ENCODE data around the gene BCL2L12. TPM values are rescaled to one million over a fixed set of nuclear protein-coding genes. Genes with fewer than 3 reads are reported as not detected.

Gene BCL2L12
- total RNA-seq, 1 donor: 4.7 TPM

DNA sequence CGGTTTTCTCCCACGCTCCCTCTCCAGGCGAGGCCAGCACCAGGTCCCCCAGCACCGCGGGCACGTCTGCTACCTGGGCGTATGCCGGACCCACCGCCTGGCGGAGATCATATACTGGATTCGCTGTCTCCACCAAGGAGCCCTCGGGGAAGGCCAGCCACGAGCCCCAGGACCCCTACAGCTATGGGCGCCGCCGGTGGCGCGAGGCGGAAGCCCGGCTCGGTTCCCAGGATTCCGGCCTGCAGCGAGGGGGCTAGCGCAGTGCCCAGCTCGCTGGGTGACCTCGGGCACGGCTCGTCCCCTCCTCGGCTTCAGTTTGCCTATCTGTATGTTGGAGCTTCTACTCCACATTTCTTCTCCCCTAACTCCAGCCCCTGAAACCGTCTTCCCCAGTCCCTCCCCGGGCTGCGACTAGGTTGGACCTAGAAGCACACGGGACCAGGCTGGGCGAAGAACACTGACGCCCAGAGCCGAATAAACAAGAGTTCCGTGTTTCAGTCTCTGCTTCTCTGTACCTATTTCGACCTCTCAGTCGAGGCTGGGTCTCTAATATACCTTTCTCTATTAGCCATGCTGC is 24.4 kb downstream of the BCL2L12 start:
- TF ChIP-seq, protein P1, sequence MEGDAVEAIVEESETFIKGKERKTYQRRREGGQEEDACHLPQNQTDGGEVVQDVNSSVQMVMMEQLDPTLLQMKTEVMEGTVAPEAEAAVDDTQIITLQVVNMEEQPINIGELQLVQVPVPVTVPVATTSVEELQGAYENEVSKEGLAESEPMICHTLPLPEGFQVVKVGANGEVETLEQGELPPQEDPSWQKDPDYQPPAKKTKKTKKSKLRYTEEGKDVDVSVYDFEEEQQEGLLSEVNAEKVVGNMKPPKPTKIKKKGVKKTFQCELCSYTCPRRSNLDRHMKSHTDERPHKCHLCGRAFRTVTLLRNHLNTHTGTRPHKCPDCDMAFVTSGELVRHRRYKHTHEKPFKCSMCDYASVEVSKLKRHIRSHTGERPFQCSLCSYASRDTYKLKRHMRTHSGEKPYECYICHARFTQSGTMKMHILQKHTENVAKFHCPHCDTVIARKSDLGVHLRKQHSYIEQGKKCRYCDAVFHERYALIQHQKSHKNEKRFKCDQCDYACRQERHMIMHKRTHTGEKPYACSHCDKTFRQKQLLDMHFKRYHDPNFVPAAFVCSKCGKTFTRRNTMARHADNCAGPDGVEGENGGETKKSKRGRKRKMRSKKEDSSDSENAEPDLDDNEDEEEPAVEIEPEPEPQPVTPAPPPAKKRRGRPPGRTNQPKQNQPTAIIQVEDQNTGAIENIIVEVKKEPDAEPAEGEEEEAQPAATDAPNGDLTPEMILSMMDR (IDR thresholded peaks at IDR 0.05; ENCODE audit: insufficient read depth, low read depth, low read length): peak; percentile 2
- peak overlapping the region; percentile 65 for H3K4me3 ChIP-seq (ENCODE audit: low read depth, low read length)
- no peak for DNase-seq (ENCODE audit: low read depth)

DNA sequence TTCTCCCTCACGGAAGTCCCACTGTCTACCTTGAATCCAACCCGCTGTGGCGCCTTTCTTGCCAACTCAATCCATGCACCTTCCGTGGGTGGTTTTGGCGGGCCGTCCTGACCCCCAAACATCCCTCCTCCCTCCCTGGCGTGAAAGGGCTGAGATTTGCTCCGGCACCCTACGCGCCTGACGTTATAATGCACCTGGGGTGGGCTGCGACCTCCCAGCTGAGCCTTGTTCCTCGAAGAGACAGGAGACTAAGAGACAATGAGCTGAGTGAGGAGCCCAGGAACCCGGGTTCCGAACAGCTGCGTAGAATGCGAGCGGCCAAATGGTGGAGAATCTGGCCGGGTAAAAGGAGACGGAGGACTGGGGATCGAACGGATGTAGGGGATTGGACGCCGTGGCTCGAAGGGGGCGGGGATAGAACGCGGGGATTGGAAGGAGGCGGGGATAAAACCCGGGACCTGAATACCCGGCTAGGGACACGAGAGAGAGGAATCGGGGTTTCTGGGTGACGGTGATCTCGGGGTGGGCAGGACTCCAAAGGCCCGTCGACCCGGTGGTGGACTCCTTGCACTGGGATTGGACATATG is 25.0 kb downstream of the BCL2L12 start, which contains the start of gene CPT1C:
Gene CPT1C, plus strand, starts transcription at position 461 of the 587 bp plus-strand sequence. CDS start 1,137 bp downstream, outside the sequence.
- peak; percentile 74 for DNase-seq (ENCODE audit: low read depth)
- TF ChIP-seq, protein P1 (IDR thresholded peaks at IDR 0.05; ENCODE audit: insufficient read depth, low read depth, low read length): no peak
- peak within 1 kb of the TSS; percentile 65 for H3K4me3 ChIP-seq (ENCODE audit: low read depth, low read length)

DNA sequence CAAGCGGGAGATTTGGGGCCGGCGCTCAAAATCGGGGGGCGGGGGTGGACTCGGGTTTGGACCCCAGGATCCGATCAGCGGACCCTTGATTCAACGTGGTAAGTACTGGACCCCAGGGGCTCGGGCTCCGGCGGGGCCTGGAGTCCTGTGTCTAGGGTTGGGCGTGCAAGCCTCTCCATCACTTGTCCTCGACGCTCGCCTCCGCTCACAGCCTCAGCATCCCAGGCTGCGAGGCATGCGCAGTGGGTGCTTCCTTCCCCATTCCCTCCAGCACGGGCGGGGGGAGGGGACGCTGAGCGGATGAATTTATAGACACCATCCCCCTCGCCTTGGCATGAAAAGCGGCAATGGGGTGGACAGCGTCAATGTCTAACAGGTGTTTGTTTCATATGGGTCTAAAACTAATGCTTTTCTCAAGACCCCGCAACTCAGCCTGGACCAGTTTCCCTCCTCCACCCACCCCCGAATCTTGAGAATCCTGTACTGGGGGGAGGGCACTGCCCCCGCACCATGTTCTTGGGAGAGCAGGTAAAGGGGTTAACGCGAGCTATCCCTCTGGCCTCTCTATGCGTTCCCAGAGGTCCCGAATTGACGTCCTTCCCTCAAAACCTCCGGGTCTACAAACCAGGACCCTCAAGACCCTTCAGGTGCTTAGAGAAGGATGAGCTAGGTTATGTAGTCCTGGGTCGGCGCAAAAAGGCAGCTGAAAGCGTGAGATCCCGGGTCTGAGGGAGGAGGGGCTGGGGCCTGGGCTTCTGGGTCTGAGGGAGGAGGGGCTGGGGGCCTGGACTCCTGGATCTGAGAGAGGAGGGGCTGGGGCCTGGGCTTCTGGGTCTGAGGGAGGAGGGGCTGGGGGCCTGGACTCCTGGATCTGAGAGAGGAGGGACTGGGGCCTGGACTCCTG is 25.8 kb downstream of the BCL2L12 start:
- TF ChIP-seq, protein P1 (IDR thresholded peaks at IDR 0.05; ENCODE audit: insufficient read depth, low read depth, low read length): no peak
- peak; percentile 55 for DNase-seq (ENCODE audit: low read depth)
- peak overlapping the region; percentile 65 for H3K4me3 ChIP-seq (ENCODE audit: low read depth, low read length)

DNA sequence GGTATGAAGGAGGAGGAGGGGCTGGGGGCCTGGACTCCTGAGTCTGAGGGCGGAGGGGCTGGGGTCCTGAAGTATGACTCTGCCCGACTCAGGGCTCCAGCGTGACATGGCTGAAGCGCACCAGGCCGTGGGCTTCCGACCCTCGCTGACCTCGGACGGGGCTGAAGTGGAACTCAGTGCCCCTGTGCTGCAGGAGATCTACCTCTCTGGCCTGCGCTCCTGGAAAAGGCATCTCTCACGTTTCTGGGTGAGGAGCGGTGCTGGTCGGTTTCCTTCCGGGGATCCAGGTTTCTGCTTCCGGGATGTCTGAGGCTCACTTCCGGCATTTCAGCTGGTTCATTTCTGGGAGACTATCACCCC is 26.4 kb downstream of the BCL2L12 start:
- no peak for DNase-seq (ENCODE audit: low read depth)
- TF ChIP-seq, protein P1 (IDR thresholded peaks at IDR 0.05; ENCODE audit: insufficient read depth, low read depth, low read length): no peak
- H3K4me3 ChIP-seq (ENCODE audit: low read depth, low read length): peak overlapping the region; percentile 65

DNA sequence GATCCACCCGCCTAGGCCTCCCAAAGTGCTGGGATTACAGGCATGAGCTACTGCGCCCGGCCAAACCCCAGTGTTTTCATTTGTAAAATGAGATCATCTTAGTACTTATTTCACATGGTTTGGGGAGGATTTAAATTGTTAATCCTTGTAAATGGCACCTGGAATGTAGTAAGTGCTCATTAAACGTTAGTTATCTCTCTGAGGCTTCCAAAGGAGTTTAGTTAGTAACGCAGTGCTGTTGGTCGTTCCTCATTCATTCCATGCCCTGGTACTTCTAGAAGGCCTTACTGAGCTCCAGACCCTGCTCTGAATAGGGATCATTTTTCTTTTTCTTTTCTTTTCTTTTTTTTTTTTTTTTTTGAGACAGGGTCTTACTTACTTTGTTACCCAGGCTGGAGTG is 30.4 kb downstream of the BCL2L12 start:
- no peak for DNase-seq (ENCODE audit: low read depth)
- no peak overlapping the region for H3K4me3 ChIP-seq (ENCODE audit: low read depth, low read length)
- TF ChIP-seq, protein P1 (IDR thresholded peaks at IDR 0.05; ENCODE audit: insufficient read depth, low read depth, low read length): no peak

DNA sequence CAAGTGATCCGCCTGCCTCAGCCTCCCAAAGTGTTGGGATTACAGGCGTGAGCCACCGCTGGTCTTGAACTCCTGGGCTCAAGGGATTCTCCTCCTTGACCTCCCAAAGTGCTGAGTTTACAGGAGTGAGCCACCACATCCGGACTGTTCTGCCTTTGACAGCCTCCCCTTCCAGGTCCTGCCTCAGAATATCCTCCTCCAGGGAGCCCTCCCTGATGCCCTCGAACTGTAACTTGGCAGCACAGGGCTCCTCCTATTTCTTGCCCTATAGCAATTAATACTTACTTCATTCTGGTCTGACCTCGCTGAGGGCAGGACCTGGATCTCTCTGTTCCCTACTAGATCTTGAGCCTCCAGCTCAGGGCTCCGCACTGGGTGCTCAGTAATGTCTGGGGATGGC is 31.1 kb downstream of the BCL2L12 start:
- H3K4me3 ChIP-seq (ENCODE audit: low read depth, low read length): no peak overlapping the region
- TF ChIP-seq, protein P1 (IDR thresholded peaks at IDR 0.05; ENCODE audit: insufficient read depth, low read depth, low read length): no peak
- DNase-seq (ENCODE audit: low read depth): no peak
